ENCODE data around the gene SMAD3. TPM values are rescaled to one million over a fixed set of nuclear protein-coding genes. Genes with fewer than 3 reads are reported as not detected.

The SMAD3 gene
- total RNA-seq, 1 donor, result 96.3 TPM

DNA sequence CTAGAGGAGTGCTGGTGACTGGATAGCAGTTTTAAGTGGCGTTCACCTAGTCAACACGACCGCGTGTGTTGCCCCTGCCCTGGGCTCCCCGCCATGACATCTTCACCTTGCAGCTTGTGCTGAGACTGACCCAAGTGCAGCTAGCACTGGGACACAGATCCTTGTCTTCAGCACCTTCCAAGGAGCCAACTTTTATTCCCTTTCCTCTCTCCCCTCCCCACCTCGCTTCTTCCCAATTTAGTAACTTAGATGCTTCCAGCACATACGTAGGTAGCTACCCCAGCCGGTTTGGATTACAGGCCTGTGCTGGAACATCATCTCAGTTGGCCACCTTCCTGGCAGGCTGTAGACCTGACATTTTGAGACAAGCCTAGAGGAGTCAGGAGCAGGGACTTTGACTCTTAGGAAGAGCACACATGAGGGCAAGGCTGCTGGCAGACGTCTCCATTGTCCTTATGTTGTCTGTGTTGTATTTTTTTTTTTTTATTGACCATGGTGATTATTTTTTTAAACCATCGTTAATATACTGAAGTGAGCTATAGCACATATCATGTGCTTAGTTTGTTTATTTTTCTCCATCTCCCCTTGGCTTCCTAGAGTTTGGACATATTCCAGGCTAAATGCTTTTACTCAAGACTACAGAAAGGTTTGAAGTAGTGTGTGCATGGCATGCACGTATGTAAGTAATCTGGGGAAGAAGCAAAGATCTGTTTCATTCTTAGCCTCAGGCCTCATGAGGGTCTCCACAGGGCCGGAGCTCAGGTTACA lies 128.0 kb downstream of the SMAD3 start:
- H3K4me3 ChIP-seq (ENCODE audit: low read depth, low read length), result no peak overlapping the region
- TF ChIP-seq, protein P1, sequence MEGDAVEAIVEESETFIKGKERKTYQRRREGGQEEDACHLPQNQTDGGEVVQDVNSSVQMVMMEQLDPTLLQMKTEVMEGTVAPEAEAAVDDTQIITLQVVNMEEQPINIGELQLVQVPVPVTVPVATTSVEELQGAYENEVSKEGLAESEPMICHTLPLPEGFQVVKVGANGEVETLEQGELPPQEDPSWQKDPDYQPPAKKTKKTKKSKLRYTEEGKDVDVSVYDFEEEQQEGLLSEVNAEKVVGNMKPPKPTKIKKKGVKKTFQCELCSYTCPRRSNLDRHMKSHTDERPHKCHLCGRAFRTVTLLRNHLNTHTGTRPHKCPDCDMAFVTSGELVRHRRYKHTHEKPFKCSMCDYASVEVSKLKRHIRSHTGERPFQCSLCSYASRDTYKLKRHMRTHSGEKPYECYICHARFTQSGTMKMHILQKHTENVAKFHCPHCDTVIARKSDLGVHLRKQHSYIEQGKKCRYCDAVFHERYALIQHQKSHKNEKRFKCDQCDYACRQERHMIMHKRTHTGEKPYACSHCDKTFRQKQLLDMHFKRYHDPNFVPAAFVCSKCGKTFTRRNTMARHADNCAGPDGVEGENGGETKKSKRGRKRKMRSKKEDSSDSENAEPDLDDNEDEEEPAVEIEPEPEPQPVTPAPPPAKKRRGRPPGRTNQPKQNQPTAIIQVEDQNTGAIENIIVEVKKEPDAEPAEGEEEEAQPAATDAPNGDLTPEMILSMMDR (IDR thresholded peaks at IDR 0.05; ENCODE audit: insufficient read depth, low read length), result no peak
- peak; percentile 59 for DNase-seq (ENCODE audit: low read depth)

GRCh38 chr15:67194171-67195114 lies 129.0 kb downstream of the SMAD3 start:
- H3K4me3 ChIP-seq (ENCODE audit: low read depth, low read length), result no peak overlapping the region
- peak; percentile 40 for DNase-seq (ENCODE audit: low read depth)
- TF ChIP-seq, protein P1 (IDR thresholded peaks at IDR 0.05; ENCODE audit: insufficient read depth, low read length), result no peak

- DNase-seq (ENCODE audit: low read depth), result no peak
- TF ChIP-seq, protein P1 (IDR thresholded peaks at IDR 0.05; ENCODE audit: insufficient read depth, low read length), result no peak
- H3K4me3 ChIP-seq (ENCODE audit: low read depth, low read length), result no peak overlapping the region
These were observed 129.9 kb downstream of the SMAD3 start for GRCh38 chr15:67195305-67195704.

- no peak overlapping the region for H3K4me3 ChIP-seq (ENCODE audit: low read depth, low read length)
- DNase-seq (ENCODE audit: low read depth), result peak; percentile 24
- TF ChIP-seq, protein P1 (IDR thresholded peaks at IDR 0.05; ENCODE audit: insufficient read depth, low read length), result no peak
These were observed 130.8 kb downstream of the SMAD3 start for GRCh38 chr15:67196222-67196621.

- peak; percentile 88 for DNase-seq (ENCODE audit: low read depth)
- TF ChIP-seq, protein P1 (IDR thresholded peaks at IDR 0.05; ENCODE audit: insufficient read depth, low read length), result no peak
These were observed 131.4 kb downstream of the SMAD3 start for GRCh38 chr15:67196672-67197363.

GRCh38 chr15:67197364-67197695 lies 131.9 kb downstream of the SMAD3 start:
- no peak for DNase-seq (ENCODE audit: low read depth)

More at GRCh38 chr15:67196672-67197363, 131.4 kb downstream of the SMAD3 start:
- H3K4me3 ChIP-seq (ENCODE audit: low read depth, low read length), result no peak overlapping the region

More at GRCh38 chr15:67197364-67197695, 131.9 kb downstream of the SMAD3 start:
- H3K4me3 ChIP-seq (ENCODE audit: low read depth, low read length), result no peak overlapping the region
- TF ChIP-seq, protein P1 (IDR thresholded peaks at IDR 0.05; ENCODE audit: insufficient read depth, low read length), result no peak
